HEK293 (cell line): ENCODE measurements around the gene PTPRA.

ENCODE experiments used
- BCL11A ChIP-seq: fragments of 450-650 bp; formaldehyde crosslinking; IDR thresholded peaks from 2 replicates; pipeline ENCODE4 v1.5.1; 2016; ENCODE audit warnings: low read depth, missing biosample characterization, missing genetic modification characterization
- IKZF3 ChIP-seq: fragments of 450-650 bp; IDR thresholded peaks from 2 replicates; pipeline ENCODE4 v1.5.0; 2018; ENCODE audit warnings: missing biosample characterization, mild to moderate bottlenecking, missing genetic modification characterization, moderate library complexity
- KLF10 ChIP-seq: fragments of 450-650 bp; IDR thresholded peaks from 2 replicates; pipeline ENCODE4 v1.5.1; 2018; ENCODE audit warnings: missing biosample characterization, mild to moderate bottlenecking, missing genetic modification characterization
- KLF8 ChIP-seq: fragments of 450-650 bp; formaldehyde crosslinking; IDR thresholded peaks from 2 replicates; pipeline ENCODE4 v1.5.1; 2016; ENCODE audit warnings: missing biosample characterization, missing genetic modification characterization
- PRDM1 ChIP-seq: fragments of 450-650 bp; formaldehyde crosslinking; IDR thresholded peaks from 2 replicates; pipeline ENCODE4; 2016; ENCODE audit warnings: missing biosample characterization, missing genetic modification characterization
- PRDM4 ChIP-seq: fragments of 450-650 bp; formaldehyde crosslinking; IDR thresholded peaks from 2 replicates; pipeline ENCODE4 v1.5.1; 2017; ENCODE audit warnings: missing biosample characterization, missing genetic modification characterization
- REST ChIP-seq: fragments of 450-650 bp; formaldehyde crosslinking; IDR thresholded peaks from 2 replicates; pipeline ENCODE4 v1.5.1; 2016; ENCODE audit warnings: missing biosample characterization, missing genetic modification characterization
- SCRT1 ChIP-seq: fragments of 450-650 bp; formaldehyde crosslinking; IDR thresholded peaks from 2 replicates; pipeline ENCODE4 v1.5.1; 2016; ENCODE audit warnings: missing biosample characterization, missing genetic modification characterization, borderline replicate concordance
- TCF7L2 ChIP-seq: IDR thresholded peaks from 2 replicates; pipeline ENCODE4 v1.6.1; 2011; ENCODE audit warnings: low read depth, mild to moderate bottlenecking, inconsistent platforms, low read length, moderate library complexity, borderline replicate concordance
- WT1 ChIP-seq: fragments of 450-650 bp; formaldehyde crosslinking; IDR thresholded peaks from 2 replicates; pipeline ENCODE4 v1.5.1; 2016; ENCODE audit warnings: missing biosample characterization, missing genetic modification characterization
- ZBTB49 ChIP-seq: fragments of 450-650 bp; formaldehyde crosslinking; IDR thresholded peaks from 2 replicates; pipeline ENCODE4 v1.5.1; 2016; ENCODE audit warnings: missing biosample characterization, missing genetic modification characterization, low read depth
- ZFP3 ChIP-seq: fragments of 450-650 bp; formaldehyde crosslinking; IDR thresholded peaks from 2 replicates; pipeline ENCODE4 v1.5.1; 2016; ENCODE audit warnings: low read depth, missing biosample characterization, missing genetic modification characterization
- ZFP37 ChIP-seq: fragments of 450-650 bp; formaldehyde crosslinking; IDR thresholded peaks from 2 replicates; pipeline ENCODE4 v1.5.1; 2016; ENCODE audit warnings: missing biosample characterization, missing genetic modification characterization
- ZNF2 ChIP-seq: fragments of 450-650 bp; formaldehyde crosslinking; IDR thresholded peaks from 2 replicates; pipeline ENCODE4 v1.5.1; 2016; ENCODE audit warnings: missing biosample characterization, missing genetic modification characterization
- ZNF248 ChIP-seq: fragments of 450-650 bp; formaldehyde crosslinking; IDR thresholded peaks from 2 replicates; pipeline ENCODE4 v1.5.1; 2017; ENCODE audit warnings: missing biosample characterization, missing genetic modification characterization
- ZNF292 ChIP-seq: fragments of 450-650 bp; formaldehyde crosslinking; IDR thresholded peaks from 2 replicates; pipeline ENCODE4 v1.5.1; 2016; ENCODE audit warnings: low read depth, missing biosample characterization, missing genetic modification characterization, borderline replicate concordance
- ZNF416 ChIP-seq: fragments of 450-650 bp; formaldehyde crosslinking; IDR thresholded peaks from 2 replicates; pipeline ENCODE4 v1.5.1; 2016; ENCODE audit warnings: missing biosample characterization, missing genetic modification characterization
- ZNF423 ChIP-seq: fragments of 450-650 bp; formaldehyde crosslinking; IDR thresholded peaks from 2 replicates; pipeline ENCODE4 v1.5.1; 2016; ENCODE audit warnings: missing biosample characterization, missing genetic modification characterization
- ZNF518A ChIP-seq: fragments of 450-650 bp; formaldehyde crosslinking; conservative IDR thresholded peaks from 2 replicates; pipeline ENCODE4 v1.5.1; 2016; ENCODE audit warnings: low read depth, missing biosample characterization, missing genetic modification characterization
- ZNF521 ChIP-seq: fragments of 450-650 bp; formaldehyde crosslinking; IDR thresholded peaks from 2 replicates; pipeline ENCODE4 v1.5.1; 2017; ENCODE audit warnings: missing biosample characterization, mild to moderate bottlenecking, missing genetic modification characterization
- ZNF624 ChIP-seq: fragments of 450-650 bp; formaldehyde crosslinking; IDR thresholded peaks from 2 replicates; pipeline ENCODE4 v1.5.1; 2017; ENCODE audit warnings: missing biosample characterization, missing genetic modification characterization
- ZNF670 ChIP-seq: fragments of 450-650 bp; formaldehyde crosslinking; IDR thresholded peaks from 2 replicates; pipeline ENCODE4 v1.5.1; 2016; ENCODE audit warnings: missing biosample characterization, missing genetic modification characterization, low read depth
- ZNF677 ChIP-seq: fragments of 450-650 bp; IDR thresholded peaks from 2 replicates; pipeline ENCODE4 v1.5.0; 2018; ENCODE audit warnings: missing biosample characterization, mild to moderate bottlenecking, missing genetic modification characterization, moderate library complexity
- ZNF707 ChIP-seq: fragments of 450-650 bp; formaldehyde crosslinking; IDR thresholded peaks from 2 replicates; pipeline ENCODE4 v1.5.1; 2016; ENCODE audit warnings: missing biosample characterization, missing genetic modification characterization
- ZNF747 ChIP-seq: fragments of 450-650 bp; formaldehyde crosslinking; IDR thresholded peaks from 2 replicates; pipeline ENCODE4 v1.5.1; 2016; ENCODE audit warnings: missing biosample characterization, missing genetic modification characterization
- ZNF76 ChIP-seq: fragments of 450-650 bp; formaldehyde crosslinking; IDR thresholded peaks from 2 replicates; pipeline ENCODE4; 2016; ENCODE audit warnings: low read depth, missing biosample characterization, missing genetic modification characterization, borderline replicate concordance
- ZNF791 ChIP-seq: fragments of 450-650 bp; formaldehyde crosslinking; IDR thresholded peaks from 2 replicates; pipeline ENCODE4 v1.5.1; 2016; ENCODE audit warnings: missing biosample characterization, missing genetic modification characterization

The PTPRA gene

GRCh38 chr20:3045816-3046676, 172.8 kb downstream of the PTPRA start, which contains the start of gene MRPS26 (continued):
- TF ChIP-seq ZFP37 (tag by site-specific recombination) (no peak), BCL11A (tag by site-specific recombination) (no peak), KLF10 (peak; percentile 37; the same call in 1 of the 2 replicates), ZNF423 (no peak), ZNF416 (no peak), ZFP3 (tag by site-specific recombination) (no peak), REST (tag by site-specific recombination) (0 out of 2 replicates have a peak, but pooled peaks have one; percentile 4), PRDM4 (tag by site-specific recombination) (no peak), ZNF2 (tag by site-specific recombination) (0 out of 2 replicates have a peak, but pooled peaks have one; percentile 54), ZBTB49 (tag by site-specific recombination) (no peak), IKZF3 (peak; percentile 55; the same call in 1 of the 2 replicates), ZNF248 (no peak), KLF8 (tag by site-specific recombination) (peak; percentile 48), ZNF791 (tag by site-specific recombination) (no peak), ZNF292 (tag by site-specific recombination) (no peak), ZNF518A (tag by site-specific recombination) (no peak), WT1 (no peak), ZNF521 (tag by site-specific recombination) (no peak), SCRT1 (0 out of 2 replicates have a peak, but pooled peaks have one; percentile 42), TCF7L2 (no peak), ZNF76 (tag by site-specific recombination) (peak; percentile 96), ZNF624 (tag by site-specific recombination) (no peak), ZNF747 (tag by site-specific recombination) (no peak), ZNF670 (no peak), ZNF707 (tag by site-specific recombination) (no peak), ZNF677 (tag by site-specific recombination) (no peak), PRDM1 (tag by site-specific recombination) (no peak)
